IPS-NIHi11 (cell line): ENCODE results near the gene MRPL49.
"Not testable (repeated sequence)": the region's sequence is repeated elsewhere in the genome, so short reads cannot be mapped to it uniquely, and the experiment has no call there.

Experiments
- DNase-seq: peaks from one replicate; pipeline ENCODE4 v3.0.0; 2012; ENCODE audit warnings: mixed read lengths, low spot score

Gene MRPL49

GRCh38 chr11:65117206-65118096 is 4.7 kb upstream of the MRPL49 start, which contains the start of gene ZNHIT2:
Gene ZNHIT2 (minus strand): TSS chr11:65117701. CDS start chr11:65117653, 48 bp downstream.
- peak; percentile 85 for DNase-seq

DNA sequence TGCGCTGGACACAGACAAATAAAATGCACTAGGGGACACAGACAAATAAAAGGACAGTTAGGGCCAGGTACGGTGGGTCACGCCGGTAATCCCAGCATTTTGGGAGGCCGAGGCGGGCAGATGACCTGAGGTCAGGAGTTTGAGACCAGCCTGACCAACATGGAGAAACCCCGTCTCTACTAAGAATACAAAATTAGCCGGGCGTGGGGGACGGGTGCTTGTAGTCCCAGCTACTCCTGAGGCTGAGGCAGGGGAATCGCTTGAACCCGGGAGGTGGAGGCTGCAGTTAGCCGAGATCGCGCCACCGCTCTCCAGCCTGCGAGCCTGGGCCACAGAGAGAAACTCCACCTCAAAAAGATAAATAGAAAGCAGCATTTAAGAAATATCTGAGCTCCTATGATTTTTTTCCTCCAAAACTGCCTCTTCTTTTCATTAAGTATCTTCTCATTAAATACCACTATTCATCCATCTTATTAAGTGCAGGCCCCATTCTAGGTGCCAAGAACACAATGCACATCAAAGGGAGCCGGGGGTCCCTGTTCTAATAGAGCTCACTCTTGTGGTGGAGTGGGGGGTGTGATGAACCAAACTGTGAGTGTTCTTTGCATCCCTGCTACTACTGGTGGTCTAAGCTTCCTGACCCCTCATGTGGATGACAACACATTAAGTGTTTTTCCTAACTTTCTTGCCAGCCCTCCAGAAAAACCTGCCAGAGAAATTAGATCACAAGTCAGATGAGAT is 3.9 kb upstream of the MRPL49 start:
- DNase-seq, result no peak

DNA sequence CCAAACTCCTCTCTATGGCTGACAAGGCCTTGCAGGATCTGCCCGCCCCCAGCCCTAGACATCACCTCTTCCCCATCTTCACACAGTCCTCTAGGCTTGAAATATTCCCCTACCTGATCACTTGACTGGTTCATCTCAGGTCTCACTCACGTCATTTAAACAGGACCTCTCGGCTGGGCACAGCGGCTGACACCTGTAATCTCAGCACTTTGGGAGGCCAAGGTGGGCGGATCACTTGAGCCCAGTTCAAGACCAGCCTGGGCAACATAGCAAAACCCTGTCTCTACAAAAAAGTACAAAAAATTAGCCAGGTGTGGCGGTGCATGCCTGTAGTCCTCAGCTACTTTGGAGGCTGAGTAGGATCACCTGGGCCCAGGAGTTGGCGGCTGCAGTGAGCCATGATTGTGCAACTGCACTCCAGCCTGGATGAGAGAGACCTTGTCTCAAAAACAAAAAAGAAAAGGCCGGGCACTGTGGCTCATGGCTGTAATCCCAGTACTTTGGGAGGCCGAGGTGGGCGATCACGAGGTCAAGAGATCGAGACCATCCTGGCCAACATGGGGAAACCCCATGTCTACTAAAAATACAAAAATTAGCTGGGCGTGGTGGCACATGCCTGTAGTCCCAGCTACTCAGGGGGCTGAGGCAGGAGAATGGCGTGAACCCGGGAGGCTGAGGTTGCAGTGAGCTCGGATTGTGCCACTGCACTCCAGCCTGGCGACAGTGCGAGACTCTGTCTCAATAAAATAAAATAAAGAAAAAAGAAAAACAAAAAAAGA is 3.0 kb upstream of the MRPL49 start:
- not testable (repeated sequence) for DNase-seq

- no peak for DNase-seq
These were observed 2.5 kb upstream of the MRPL49 start for GRCh38 chr11:65119670-65119995.

GRCh38 chr11:65120831-65121230 is 1.3 kb upstream of the MRPL49 start:
- DNase-seq, result no peak

DNA sequence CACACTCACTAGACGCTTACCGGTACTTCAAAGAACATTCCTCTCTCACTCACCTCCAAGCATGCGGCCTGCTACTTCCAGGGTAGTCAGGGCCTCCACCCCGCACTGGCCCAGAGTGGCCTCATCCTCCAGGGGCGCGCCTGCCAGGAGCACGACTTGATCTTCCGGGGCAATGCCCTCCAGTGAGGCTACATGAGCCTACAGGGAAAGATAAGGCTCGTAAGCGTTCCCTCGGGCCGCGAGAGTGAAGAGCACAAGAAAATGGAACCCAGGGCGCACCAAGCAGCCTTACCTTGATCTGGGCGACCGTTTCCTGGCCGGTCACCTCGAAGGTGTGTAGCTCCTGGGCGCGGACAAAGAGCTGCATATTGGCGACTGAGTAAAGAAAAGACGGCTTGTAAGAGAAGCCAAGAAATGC is 665 bp upstream of the MRPL49 start:
- DNase-seq, result no peak

GRCh38 chr11:65124480-65125196 is 2.5 kb downstream of the MRPL49 start:
- DNase-seq, result no peak

DNA sequence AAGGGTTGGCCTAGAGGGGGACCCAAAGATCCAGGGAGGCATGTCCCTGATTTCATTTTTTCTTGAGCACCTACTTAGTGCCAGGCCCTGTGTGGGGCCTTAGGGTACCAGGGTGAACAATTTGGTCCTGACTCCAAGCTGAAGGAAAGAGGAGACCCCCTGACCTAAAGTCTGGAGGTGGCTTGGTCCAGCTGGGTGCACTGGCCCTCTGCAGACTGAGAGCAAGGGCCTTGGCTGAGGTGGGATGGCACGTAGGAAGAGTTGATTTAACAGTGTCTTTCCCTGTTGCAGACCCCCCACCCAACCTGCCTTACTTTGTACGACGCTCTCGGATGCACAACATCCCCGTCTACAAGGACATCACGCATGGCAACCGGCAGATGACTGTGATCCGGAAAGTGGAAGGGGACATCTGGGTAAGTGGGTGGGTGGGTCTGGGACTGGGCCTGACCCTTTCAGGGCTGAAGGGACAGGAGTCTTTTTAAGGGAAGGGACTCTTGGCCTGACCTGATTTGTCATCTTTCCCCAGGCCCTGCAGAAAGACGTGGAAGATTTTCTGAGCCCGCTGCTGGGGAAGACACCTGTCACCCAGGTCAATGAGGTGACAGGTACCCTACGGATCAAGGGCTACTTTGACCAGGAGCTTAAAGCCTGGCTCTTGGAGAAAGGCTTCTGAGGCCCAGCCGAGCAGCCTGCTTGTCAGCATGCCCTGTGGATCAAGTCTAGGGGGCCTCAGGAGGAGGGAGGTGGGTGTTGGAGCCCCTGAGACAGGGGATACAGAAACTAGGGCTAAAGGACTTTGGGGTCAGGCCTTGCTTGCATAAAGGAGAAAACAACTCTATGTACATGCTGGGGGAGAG is 3.3 kb downstream of the MRPL49 start:
- no peak for DNase-seq

- no peak for DNase-seq
These were observed 4.6 kb downstream of the MRPL49 start for GRCh38 chr11:65126624-65127274.

DNA sequence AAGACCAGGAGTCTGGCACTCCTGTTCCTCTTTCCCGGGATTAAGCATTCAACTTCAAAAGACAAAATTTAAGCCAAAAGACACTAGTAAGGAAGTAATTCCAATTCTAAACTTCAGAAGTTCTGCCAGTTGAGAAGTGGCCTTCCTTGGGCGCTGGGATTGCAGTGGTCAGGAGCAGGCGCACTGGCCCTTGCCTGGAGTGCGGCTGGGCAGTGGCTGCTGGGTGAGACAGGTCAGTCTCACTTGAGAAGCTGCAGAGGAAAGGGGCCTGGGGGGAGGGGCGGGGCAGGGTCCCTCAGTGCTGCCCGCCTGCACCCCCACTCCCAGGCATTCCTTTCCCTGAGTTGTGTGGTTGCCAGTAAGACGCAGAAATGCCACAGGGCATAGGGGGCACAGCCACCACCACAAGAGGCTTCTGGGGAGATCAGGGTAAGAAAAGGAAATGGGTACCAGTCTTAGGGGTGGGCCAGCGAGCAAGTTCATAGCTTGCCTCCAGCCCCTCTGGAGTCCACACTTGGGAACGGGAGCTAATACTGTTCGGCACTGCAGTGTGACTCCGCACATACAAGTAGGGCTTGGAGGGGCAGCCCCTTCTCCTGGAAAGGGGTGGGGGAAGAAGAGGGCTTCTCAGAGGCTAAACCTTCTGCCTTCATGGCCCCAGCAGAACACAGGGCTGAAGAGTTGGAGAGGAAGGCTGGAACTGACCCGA is 5.5 kb downstream of the MRPL49 start:
- no peak for DNase-seq

GRCh38 chr11:65128182-65129145 is 6.3 kb downstream of the MRPL49 start:
- DNase-seq, result no peak

- DNase-seq, result no peak
These were observed 7.7 kb downstream of the MRPL49 start for GRCh38 chr11:65129649-65130441.

- no peak for DNase-seq
These were observed 8.7 kb downstream of the MRPL49 start for GRCh38 chr11:65130631-65131416.

- no peak for DNase-seq
These were observed 9.3 kb downstream of the MRPL49 start for GRCh38 chr11:65131417-65131776.

- no peak for DNase-seq
These were observed 9.7 kb downstream of the MRPL49 start for GRCh38 chr11:65131895-65132237.

- no peak for DNase-seq
These were observed 10.3 kb downstream of the MRPL49 start for GRCh38 chr11:65132238-65132987.
